HG03064 (cell line): ENCODE results near the gene TFR2.
A peak's percentile ranks its signal among the peaks of the same experiment; 100 is the strongest.

Experiments
- ATAC-seq: cut with Tn5 transposase; IDR thresholded peaks from one replicate; pipeline ENCODE4 v1.9.1; 2021; ENCODE audit warnings: low read depth; ENCODE audit not compliant: unreplicated experiment

TFR2 gene

DNA sequence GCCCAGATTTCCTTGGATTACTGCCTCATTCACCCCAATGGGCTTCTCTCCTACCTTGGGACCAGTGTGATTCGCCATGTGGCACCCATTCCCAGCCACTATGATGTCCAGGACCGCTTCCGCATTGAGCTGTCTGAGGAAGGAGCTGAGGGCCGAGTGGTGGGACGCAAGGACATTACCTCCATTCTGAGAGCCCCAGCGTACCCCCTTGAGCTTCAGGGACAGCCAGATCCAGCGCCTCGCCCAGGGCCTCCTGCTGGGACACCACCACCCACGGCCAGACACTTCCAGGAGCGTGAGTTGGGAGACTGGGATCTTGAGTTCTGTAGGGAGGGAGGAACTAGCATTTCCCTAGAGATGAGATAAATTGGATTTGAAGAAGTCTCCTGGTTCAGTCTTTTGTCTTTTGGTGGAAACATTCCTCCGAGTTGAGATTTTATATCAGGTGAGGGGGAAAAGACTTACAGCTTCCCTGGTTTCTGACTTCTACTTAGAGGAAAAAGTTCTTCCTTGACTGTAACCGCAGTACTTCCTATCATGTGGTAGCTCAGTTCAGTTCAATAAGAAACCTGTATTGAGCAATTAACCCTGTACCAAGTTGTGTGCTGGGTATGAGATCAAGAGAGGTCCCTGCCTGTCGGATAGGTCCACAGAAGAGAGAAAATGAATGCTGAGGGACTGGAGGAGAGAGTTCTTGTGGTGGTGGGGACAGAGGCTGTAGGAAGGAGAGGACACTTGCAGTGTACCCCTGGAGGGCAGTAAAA is 27.8 kb downstream of the TFR2 start:
- no peak for ATAC-seq

DNA sequence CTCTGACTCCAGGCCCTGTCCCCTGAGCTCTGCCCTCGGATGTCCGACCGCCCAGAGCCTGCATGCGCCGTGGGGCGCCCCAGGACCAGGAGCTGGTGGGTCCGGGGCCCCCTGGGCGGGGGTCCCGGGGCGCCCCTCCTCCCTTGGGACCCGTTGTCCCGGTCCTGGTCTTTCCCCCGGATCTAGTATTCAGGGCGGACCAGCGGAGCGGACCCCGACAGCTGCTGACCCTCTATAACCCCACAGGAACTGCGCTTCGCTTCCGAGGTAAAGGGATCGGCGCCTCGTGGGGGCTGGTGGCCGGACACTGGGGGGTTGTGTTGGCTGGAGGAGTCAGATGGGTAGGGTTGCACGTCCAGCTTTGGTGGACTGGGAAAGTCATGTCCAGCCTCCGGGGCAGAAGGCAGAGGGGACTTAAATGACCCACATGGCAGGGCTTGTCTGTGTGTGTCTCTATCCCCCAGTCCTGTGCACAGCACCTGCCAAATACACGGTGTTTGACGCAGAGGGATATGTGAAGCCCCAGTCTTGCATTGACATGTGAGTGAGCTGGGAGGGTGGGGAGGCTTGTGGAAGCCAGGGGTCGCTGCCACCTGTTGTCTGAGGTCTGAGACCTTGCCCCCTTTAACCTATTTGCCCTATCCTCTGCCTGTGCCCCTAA is 28.5 kb downstream of the TFR2 start:
- ATAC-seq = no peak

DNA sequence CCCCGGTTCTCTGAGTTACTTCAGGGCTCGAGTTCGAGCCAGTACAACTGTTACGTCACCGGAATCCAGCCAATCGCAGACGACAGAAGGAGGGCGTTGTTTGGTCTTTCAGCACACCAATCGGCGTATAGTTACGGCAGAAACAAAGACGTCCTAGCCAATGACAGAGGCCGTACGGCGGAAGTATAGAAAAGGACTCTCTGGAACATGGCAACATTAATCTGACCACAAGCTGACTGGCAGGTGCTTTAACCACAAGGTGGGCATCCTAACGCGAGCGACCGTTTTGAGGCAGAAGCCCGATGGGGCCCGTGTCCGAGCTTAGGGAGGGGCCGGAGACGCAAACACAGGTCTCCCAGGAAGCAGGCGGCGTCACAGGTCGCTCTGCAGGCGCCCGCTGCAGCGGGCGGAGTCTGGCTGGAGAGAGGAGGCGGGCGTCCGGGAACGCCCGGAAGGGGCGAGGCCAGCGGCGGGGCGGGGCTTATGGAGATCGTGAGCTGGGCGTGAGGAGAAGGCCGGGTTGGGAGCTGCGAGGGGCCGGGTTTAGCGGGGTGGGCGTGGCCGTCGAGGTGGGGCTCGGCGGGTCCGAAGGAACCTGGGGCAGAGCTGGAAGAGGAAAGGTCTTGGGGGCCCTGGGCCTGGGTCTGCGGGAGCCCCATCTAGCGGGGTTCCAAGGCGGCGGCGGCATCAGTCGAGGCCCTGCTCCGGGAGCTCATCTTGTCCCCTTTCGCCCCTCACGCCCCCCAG is 29.2 kb downstream of the TFR2 start, which contains the start of gene MOSPD3:
Gene MOSPD3 (plus strand): TSS at position 558 of the 747 bp plus-strand sequence. CDS start 252 bp downstream, outside the sequence.
- peak; percentile 81 for ATAC-seq

DNA sequence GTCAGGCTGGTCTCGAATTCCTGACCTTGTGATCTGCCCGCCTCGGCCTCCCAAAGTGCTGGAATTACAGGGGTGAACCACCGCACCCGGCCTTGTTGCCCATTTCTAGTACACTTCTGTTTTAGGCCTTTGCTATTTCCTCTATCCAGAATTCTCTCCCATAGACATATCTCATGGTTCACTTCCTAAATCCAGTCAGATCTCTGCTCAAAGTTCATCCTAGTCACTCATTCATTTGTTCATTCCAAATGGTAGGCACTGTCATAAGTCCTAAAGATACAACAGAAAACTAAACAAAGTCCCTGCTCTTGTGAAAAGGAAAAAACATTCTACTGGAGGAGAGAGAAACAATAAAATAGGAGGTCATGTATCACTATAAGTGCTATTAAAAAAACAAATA is 31.4 kb downstream of the TFR2 start:
- no peak for ATAC-seq

DNA sequence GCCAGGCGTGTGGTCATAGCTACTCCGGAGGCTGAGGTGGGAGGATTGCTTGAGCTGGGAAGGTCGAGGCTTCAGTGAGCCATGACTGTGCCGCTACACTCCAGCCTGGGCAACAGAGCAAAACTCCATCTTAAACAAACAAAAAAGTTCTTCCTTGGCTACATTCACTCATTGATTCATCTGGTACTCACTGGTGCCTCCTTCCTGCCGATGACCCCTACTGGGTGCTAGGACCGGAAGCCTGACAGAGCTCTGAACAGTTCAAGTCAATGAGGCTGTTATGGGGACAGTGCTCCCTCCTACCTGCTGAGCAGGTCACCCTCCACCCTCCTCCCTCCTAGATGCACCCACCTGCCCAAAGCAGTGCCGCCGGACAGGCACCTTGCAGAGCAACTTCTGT is 34.2 kb downstream of the TFR2 start:
- no peak for ATAC-seq

DNA sequence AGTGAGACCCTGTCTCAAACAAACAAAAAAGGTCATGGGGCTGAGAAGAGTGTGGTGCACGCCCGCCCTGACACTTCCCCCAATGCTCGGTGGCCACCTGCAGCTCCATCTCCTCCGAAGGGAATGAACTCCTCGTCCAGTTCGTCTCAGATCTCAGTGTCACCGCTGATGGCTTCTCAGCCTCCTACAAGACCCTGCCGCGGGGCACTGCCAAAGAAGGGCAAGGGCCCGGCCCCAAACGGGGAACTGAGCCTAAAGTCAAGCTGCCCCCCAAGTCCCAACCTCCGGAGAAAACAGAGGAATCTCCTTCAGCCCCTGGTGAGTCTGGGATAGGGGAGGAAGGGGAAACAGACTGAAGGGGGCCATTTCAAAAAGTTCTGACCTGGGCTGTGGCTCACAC is 35.0 kb downstream of the TFR2 start:
- no peak for ATAC-seq

DNA sequence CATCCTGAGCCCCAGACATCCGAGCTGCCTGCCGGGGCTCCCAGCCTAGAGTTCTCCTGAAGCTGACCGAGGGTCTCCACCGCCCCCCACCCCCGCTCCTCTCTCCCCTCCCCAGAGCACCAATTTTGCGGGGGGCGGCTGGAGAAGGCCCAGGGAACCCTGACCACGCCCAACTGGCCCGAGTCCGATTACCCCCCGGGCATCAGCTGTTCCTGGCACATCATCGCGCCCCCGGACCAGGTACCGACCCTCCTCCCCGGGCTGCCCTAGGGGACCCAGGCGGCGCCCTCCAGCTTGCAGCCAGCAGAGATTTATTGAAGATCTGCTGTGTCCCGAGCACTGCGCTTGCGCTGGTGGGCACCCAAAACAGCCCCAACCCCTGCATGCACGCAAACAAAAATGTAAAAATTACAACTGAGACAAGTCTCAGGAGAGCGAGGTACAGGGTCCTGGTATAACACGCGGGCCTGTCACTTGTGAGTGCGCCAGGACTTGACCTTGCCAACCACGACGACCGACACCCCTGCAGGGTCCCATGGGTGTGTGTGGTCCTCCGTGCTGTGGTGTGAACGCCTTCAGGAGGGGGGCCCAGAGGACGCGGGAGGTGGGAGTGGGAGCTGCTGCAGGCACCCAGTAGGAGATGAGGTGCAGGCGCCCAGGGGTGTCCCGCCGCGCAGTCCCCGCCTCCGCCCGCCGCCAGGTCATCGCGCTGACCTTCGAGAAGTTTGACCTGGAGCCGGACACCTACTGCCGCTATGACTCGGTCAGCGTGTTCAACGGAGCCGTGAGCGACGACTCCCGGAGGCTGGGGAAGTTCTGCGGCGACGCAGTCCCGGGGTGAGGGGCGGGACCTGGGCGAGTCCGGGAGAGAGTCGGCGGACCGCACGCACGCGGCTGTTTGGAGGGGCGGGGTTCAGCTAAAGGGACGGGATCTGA is 36.1 kb downstream of the TFR2 start:
- ATAC-seq = no peak

DNA sequence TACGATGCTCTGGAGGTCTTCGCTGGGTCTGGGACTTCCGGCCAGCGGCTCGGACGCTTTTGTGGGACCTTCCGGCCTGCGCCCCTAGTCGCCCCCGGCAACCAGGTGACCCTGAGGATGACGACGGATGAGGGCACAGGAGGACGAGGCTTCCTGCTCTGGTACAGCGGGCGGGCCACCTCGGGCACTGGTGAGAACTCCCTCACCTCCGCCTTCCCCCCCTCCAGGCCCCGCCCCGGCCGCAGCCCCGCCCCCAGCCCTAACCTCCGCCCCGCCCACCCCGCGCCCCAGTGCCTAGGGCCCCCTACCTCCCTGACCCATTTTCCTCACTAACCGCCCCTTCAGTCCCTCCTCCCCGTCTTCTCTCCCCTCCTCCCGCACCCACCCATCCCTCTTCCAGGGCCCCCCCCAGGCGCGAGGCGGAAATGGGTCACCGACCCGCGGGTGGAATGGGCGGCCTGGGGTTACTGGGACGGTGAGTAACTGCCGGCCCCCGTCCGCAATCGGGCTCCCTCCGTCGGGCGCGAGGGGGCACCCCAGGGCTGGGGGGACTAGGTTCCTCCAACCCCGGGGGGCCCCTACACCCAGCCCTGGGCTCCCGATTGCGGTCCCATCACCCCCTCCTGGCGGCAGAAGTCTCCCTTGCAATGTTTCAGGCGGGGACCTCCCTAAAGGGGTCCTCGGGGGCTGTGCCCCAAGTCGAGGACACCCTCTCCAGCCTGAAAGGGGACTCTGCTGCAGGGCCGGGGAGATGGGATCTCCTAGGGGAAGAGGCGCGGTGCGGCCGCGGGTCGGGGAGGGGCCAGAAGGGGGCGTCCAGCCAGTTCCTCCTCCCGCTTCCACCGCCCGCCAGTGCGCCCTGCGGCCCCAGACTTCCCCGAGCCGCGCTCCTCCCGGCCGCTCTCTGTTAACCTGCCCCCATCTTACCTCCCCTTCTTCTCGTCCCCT is 37.0 kb downstream of the TFR2 start:
- no peak for ATAC-seq

DNA sequence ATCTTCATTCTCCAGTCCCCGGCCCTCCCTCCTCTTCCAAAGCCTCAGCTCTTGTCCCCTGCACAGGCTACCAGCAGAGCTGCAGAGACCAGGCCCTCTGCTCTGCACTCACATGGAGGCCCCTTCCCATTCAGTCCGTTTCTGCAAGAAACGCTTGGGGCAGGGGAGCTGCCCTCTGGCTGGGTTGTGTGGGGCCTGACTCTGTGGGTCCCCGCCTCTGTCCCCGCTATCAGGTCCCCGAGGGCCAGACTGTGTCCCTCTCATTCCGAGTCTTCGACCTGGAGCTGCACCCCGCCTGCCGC is 37.7 kb downstream of the TFR2 start:
- no peak for ATAC-seq

DNA sequence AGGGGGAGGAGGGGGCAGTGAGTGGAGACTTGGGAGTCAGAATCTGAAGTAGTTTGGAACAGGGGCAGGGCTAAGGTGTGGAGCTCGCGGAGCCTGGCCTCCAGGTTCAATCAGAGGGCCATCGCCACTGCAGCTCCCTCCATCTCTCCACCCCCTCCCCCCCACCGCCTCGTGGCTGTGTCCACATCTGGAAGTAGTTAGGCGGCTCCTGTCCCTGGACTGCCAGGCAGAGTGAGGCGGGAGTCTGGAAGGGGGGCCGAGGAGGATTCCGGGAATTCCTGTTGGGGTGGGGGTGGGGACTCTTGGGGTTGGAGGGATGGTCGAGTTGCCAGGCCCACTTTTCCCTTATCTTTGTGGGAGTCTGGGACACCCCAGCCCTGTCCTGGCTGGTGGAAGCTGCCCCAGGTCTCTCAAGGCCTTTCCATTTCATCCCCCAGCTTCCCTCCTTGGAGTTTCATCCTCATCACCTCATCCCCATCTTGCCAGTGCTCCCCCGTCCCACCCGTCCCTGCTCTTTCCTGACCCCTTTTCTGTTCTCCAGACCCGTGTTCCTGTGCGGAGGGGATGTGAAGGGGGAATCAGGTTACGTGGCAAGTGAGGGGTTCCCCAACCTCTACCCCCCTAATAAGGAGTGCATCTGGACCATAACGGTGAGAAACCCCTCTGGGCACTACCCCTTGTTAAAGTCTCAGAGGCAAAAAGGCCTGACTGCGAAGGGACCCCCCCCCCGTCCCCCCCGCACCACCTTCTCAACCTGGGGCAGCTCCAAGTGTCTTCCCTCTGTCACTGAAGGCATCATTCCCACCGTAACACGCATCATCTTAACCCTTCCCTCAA is 38.2 kb downstream of the TFR2 start:
- no peak for ATAC-seq

DNA sequence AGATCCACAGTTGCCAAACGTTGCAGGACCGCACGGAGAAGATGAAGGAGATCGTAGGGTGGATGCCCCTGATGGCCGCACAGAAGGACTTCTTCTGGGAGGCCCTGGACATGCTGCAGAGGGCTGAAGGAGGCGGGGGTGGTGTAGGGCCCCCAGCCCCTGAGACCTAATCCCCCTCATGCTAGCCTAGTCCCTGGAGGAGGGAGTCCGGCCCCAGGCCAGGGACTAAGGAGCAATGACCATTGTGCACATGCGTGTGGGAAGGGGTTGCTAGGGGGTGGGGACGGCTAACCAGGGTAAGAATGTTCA is 40.7 kb downstream of the TFR2 start:
- ATAC-seq = no peak

DNA sequence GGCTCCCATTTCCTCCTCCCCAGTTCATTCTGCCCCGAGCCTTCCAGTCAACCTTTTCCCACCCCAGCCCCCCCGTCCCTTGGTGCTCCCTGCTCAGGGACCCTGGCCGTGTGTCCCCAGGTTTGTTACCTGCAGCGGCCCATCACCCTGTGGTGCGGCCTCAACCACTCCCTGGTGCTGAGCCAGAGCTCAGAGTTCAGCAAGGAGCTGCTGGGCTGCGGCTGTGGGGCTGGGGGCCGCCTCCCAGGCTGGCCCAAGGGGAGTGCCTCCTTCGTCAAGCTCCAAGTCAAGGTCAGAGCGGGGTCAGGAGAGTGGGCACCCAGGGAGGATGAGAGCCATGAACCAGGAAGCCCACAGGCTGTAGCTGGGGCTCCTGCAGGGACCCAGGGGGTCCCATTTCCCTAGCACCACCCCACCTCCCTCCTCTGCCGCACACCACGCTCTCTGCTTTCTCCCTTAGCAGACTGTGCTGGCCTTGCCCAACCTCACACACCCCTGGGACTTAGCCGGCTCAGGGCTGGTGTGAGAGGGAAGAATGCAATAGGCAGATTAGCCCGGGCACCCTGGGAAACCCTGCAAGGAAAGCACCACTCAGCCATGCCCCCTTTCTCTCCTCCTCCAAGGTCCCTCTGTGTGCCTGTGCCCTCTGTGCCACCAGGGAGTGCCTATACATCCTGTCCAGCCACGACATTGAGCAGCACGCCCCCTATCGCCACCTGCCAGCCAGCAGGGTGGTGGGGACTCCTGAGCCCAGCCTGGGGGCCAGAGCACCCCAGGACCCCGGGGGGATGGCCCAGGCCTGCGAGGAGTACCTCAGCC is 41.2 kb downstream of the TFR2 start:
- ATAC-seq = no peak

DNA sequence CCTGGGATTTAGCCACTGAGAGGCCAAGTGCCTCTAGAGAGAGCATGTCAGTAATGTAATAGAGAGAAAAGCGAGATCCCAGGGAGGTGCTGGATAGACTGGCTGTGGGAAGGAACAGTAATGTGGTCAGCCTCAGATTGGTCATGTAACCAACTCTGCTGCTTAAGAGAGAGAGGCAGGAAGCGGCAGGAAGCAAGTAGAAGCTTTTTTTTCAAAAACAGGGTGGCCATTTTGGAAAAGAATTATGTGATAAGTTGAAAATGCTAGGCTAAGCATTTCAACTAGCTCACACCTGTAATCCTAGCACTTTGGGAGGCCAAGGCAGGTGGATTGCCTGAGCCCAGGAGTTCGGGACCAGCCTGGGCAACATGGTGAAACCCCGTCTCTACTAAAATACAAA is 42.9 kb downstream of the TFR2 start:
- no peak for ATAC-seq

DNA sequence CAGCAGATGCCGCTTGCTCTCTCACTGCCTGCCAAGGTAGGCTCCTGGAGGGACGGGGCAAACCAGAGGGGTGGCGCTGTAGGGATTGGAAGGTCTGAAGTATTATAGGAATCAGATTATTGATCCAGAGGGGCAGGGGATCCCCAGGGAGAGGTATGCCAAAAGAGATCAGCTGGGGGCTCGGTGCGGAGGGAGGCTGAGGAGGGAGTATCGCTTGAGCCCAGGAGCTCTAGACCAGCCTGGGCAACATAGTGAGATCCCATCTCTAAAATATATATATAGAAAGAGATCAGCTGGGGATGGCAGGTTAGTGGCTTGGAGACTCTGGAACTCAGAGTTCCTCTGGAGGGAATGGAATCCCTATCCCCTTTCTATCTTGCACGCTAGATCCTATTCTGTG is 46.2 kb downstream of the TFR2 start:
- no peak for ATAC-seq

DNA sequence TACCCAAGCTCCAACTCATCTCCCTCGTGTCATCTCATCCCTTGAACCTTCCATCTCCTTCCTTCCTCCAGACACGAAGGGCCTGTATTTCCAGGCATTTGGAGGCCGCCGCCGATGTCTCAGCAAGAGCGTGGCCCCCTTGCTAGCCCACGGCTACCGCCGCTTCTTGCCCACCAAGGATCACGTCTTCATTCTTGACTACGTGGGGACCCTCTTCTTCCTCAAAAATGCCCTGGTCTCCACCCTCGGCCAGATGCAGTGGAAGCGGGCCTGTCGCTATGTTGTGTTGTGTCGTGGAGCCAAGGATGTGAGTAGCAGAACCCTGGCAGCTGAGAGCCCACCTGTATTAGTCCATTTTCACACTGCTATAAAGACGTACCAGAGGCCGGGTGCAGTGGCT is 49.8 kb downstream of the TFR2 start:
- ATAC-seq = no peak

DNA sequence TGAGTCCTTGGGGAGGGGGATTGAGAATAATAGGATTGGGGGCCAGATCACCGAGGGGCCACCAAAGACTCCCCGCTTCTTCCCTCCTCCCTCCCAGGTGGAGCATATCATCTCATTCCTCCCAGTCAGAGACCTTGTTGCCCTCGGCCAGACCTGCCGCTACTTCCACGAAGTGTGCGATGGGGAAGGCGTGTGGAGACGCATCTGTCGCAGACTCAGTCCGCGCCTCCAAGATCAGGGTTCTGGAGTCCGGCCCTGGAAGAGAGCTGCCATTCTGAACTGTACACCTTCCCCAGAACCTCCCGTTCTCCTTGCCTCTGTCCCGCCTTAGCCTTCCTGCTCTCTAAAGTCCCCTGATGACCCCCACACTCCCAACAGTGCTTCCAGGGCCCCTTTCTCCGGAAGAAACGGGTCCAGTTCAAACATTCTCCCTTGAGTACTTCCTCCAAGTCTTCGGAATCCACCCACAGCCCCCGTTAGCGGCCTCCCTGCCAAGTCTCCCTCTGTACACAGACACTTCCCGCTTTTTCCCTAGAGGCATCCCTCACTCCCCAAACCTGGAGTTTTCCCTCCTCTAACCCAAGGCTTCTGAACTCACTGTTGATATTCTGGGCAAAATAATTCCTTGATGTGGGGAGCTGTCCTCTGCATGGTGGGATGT is 51.1 kb downstream of the TFR2 start:
- ATAC-seq = no peak

DNA sequence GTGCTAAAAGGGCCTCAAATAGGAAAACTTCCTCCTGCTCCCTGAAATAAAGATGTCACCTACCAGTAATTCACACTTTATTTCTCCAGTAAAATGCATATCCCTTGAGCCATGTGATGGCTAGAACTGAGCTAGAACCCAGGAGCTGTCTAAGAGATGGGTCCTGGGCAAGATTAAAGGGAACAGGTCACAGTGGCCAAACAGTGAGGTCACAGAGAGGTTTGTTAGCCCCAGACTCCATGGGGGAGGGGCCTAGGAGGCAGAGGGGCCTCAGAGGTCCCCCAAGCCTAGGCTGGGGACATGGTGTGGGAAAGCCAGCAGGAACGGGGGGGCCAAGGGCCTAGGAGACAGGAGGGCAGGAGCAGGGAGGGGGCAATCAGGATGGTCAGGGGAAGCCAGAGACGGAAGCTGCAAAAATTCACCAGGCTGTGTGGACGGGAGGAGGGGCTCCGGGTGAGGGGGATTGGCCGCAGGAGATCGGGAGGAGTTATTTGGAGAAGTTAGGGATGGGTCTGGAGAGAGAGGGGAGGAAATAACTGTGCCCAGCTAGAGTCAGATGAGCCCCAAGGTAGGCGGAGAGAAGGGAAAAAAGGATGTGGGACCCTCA is 51.9 kb downstream of the TFR2 start:
- ATAC-seq = no peak
